Stimulated activated CD4-positive, alpha-beta T cell treated with anti-CD3 and anti-CD28 coated beads, Interleukin-1b, Interleukin-23, amount 100 ng/mL, for 24 hours (primary cell): Measurements from ENCODE around the gene PRKCG.
A peak's percentile ranks its signal among the peaks of the same experiment; 100 is the strongest.
"Not testable (repeated sequence)": the region's sequence is repeated elsewhere in the genome, so short reads cannot be mapped to it uniquely, and the experiment has no call there.

Experiments
- DNase-seq, 4 experiments: peaks; one replicate each; pipeline ENCODE4 v3.0.0-alpha.2; 2020; ENCODE audit warnings: low read depth in 4 of 4, low spot score in 1 of 4

The PRKCG gene

DNA sequence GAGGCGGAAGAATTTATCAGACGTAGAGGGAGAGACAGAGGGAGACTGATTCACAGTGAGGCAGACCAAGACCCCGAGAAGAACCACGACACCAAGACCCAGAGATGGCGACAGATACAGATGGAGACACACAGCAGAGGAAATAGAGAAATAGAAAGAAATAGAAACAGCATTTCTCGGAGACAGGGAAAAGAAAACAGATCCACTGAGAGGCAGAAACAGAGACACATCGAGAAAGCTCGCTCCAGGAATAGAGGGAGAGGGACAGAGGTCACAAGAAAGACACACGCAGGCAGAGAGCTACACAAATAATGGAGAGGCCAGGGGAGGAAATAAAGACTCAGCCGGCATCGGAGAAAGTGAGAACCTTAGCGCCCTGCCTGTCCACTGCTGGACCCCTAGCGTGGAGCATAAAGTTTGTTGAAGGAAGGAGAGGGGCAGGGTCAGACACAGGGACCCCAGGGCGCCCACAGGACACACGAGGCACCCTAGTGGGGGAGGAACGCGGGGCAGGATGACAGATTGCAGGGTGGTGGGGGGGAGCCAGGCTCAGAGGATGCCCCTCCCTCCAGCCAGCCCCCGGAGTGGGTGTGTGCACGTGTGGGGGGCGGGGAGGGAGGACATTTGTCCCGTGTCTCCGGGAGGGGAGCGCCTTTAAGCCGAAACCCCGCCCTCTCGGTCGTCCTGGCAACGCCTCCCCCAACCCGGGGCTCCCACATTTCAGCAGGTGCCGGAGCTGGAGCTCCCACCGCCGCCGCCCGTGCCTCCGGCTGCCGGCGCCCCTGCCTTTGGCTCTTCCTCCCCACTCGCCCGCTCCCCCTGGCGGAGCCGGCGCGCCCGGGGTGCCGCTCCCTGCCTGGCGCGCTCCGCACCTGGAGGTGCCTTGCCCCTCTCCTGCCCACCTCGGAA is at the start of gene PRKCG:
Gene PRKCG (plus strand): TSS at position 716 of the 909 bp plus-strand sequence. CDS start 298 bp downstream, outside the sequence.
- no peak for DNase-seq

DNA sequence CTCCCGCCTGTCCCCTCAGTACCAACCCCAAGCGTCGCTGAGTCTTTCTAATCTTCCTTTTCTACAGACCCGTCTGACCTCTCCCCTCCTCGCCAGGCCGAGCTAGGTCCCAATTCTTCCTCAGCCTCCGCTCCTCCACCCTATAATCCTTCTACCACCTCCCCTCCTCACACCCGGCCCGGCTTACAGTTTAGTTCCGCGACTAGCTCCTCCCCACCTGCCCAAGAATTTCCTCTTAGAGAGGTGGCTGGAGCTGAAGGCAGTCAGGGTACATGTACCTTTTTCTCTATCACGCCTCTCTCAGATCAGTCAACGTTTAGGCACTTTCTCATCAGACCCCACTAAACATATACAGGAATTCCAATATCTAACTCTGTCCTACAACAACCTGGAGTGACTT is 49.1 kb upstream of the PRKCG start:
- not testable (repeated sequence) for DNase-seq

DNA sequence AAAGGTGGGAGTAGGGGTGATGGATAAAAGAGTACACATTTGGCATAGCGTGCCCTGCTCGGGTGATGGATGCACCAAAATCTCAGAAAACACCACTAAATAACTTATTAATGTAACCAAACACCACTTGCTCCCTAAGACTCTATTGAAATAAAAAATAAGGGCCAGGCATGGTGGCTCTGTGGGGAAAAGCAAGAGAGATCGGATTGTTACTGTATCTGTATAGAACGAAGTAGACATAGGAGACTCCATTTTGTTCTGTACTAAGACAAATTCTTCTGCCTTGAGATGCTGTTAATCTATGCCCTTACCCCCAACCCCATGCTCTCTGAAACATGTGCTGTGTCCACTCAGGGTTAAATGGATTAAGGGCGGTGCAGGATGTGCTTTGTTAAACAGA is 43.6 kb upstream of the PRKCG start:
- not testable (repeated sequence) for DNase-seq

DNA sequence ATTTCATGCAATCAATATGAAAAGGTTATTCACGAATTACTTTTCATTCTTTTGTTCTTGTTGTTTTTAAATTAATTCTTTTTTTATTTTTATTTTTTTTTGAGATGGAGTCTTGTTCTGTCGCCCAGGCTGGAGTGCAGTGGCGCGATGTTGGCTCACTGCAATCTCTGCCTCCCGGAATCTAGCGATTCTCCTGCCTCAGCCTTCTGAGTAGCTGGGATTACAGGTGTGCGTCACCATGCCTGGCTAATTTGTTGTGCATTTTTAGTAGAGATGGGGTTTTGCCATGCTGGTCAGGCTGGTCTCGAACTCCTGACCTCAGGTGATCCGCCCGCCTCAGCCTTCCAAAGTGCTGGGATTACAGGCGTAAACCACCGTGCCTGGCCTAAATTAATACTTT is 41.8 kb upstream of the PRKCG start:
- not testable (repeated sequence) for DNase-seq

DNA sequence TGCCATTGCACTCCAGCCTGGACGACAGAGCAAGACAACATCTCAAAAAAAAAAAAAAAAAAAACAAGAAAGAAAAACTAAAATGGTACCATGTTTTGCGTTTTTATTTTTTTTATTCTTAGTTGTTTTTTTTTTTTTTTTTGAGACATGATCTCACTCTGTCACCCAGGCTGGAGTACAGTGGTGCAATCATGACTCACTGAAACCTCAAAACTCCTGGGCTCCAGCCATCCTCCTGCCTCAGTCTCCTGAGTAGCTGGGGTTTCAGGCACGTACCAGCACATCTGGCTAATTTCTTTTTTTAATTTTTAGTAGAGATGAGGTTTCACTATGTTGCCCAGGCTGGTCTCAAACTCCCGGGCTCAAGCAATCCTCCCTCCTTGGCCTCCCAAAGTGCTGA is 41.1 kb upstream of the PRKCG start:
- DNase-seq, result not testable (repeated sequence)

DNA sequence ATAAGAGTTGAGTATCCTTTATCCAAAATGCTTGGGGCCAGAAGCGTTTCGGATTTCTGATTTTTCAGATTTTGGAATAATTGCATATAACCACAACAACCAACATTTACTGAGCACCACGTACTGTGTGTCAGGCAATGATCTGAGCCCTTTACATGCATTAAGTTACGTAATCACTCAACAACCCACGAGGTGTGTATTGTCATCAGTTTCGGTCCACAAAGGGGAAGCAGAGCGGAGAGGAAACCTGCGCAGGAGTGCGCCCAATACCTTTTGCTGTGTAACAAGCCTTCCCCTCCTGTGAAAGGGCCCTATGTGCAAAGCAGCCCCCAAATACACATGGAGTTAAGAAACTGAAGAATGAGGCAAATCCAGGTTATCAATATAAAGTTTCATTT is 37.1 kb upstream of the PRKCG start:
- DNase-seq, result no peak

DNA sequence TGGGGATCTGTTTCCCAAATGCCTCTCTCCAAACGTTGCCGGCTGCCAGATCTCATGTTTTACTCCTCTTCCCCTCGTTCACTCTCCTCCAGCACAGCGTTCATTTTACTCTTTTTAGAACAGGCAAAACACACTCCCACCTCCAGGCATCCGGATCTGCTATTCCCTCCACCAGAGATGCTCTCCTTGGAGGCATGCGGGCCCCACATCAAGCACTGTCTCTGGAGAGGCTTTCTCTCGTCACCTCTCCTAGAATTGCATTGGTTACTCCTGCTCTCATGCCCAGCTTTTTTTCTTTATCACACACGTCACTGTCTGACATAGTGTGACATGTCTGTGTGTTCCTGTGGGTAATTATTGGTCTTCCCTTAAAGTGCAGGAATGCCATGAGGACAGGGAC is 34.4 kb upstream of the PRKCG start:
- no peak for DNase-seq

DNA sequence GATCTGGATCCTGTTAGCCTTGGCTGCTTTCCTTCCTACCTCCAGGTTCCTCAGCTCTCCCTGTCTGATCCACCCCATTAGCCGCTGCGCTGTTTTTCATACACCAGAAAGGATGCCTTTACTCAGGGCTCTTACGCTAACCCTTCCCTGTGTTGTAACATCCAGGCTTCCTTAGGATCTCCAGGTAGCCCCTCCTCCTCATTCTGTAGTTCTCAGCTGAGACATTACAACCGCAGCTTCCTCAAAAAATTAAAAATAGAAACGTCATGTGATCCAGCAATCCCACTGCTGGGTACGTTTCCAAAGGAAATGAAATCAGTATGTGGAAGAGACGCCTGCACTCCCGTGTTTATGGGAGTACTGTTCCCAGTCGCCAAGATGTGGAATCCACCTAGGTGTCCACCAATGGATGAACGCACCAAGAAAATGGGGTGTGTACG is 32.7 kb upstream of the PRKCG start:
- no peak for DNase-seq

DNA sequence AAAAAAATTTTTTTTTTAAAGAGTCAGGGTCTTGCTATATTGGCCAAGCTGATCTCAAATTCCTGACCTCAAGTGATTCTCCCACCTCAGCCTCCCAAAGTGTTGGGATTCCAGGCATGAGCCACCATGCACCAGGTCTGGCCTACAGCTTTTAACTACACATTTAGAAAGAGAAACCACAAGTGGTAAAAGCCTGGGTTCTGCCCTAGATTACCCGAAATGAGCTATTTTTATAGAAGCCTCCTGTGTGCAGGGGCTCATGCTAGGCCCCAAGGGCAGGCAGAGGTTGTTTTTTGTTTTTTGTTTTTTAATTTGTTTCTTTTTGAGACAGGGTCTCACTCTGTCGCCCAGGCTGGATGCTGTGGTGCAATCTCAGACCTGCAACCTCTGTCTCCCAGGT is 28.3 kb upstream of the PRKCG start:
- no peak for DNase-seq

DNA sequence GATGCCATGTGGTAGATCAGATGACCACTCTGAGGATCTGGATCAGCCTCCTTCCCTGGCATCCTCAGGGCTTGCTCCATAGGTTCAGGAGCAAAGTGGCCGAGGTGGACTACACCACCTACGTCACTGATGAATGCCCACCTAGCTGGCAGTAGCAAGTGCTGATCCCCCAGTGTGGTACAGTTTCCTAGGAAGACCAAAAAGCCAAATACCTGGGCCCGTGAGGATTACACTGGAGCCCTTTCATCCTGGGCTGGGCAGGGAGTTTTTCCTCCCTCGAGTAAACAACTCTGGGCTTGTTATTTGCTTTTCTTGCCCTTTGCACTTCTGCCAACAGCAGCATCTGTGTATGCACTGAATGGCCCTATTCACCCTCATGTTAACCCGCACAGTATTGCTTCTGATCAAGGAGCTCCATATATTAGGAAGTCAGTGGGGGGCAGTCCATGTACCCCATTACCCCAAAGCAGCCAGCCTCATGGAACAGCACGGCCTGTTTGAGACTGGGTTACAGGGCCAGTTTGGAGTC is 17.6 kb upstream of the PRKCG start:
- no peak for DNase-seq

DNA sequence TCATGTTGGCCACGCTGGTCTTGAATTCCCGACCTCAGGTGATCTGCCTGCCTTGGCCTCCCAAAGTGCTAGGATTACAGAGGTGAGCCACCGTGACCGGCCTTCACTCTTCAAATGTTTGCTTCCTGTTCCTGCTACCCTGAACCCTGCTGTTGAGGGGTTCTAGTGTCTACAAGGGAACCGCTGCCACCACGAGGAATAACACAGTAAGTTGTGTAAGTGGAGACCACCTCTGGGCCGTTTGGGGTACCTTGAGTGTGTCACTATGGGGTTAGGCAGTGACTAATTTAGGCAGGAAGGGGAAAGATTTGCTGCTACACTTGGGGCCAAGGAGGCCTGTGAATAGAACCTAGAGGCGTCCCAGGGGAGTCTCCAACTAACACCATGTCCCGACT is 16.5 kb upstream of the PRKCG start:
- no peak for DNase-seq

DNA sequence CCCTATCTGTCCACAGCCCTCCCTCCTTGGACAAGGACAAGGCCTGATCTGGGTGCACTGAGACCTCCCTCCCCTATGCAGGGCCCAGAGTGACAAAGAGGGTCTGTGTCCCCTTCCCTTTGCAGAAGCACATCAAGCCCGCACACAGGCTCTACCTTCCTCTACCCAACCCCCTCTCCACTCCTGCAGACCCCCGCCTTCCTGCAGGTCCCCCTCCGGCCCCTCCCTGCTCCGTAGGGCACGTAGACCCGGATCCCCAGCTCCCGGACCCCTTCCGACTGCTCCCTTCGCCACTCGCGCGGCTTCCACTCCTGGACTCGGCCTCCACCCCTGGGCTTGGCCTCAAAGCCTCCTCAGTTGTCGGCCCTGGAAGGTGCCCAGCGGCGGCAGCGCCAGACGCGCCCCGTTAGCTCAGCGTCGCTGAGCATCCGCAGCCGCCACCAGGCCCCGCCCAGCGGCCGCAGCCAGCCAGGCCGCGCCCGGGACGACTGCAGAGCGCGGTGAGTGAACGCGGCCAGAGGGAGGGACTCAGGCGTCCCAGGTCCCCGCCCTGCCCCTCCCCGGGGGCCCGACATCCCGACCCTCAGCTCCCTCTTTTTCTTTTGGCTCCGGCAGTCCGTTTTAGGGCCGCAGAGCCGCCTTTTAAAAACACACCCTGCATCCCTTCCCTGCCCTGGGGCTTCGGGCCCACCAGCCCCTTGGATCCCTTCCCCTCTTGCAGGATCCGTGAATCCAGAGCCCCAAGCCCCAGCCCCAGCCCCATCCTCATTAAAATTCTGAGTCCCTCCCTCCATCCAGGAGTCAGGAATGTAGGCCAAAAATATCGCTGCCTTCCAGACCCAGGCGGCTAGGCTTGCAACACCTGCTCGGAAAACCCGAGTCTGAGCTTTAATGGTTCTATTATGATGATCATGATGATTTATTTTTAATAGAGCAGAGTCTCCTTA is 15.8 kb upstream of the PRKCG start:
- no peak for DNase-seq

DNA sequence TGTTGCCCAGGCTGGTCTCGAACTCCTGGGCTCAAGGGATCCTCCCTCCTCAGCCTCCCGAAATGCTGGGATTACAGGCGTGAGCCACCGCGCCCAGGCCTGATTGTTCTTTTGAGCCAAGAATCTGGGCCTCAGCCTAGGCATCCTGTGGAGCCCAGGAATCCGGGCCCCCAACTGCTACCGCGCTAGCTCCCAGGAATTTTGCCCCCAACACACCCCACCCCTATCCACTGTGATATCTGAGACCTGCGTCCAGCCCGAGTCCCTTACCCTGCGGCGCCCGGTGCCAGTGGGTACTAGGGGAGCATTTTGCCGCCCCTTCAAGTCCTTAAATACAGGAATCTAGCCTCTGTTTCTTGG is 15.2 kb upstream of the PRKCG start:
- DNase-seq, result no peak

DNA sequence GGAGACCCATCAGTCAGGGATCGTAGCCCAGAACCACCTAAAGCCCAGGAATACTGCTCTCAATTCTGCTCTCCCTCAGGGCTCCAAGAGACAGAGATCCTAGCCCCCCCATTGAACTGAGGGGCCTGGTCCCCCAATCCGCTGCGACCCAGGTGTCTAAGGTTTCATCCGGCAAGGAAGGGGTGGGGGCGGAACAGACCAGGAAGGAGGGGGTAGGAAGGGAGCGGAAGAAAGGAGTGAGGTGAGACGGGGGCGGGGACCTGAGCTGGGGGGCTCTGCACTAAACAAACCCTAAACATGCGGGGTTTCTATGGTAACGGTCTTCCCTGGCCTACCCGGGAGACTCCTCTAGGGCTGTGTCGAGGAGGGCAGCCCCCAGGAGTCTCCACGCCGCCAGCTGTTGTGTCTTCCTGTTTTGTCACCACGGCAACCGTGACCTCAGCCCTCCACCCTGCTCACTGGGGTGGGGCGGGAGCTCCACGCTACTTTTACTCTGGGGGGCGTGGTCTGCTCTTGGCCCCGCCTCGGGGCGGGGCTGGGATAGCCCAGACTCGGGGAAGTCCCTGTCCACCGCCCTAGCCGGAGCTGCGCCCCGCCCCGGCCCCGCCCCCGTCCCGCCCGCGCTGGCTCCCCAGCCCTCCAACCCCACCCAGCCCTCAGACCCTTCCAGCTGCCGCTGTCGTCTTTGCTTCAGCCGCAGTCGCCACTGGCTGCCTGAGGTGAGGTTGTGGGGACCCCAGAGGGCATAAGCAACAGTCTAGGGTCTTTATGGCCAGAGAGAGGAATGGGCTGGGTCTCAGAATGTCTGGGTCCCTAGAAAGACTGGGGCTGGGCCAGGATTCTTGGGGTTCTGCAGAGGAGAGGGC is 14.5 kb upstream of the PRKCG start, which contains the start of gene MYADM:
Gene MYADM (plus strand): TSS at position 659 of the 866 bp plus-strand sequence. CDS start 5,647 bp downstream, outside the sequence.
- peak; percentile 95 to 98 (median 96) for DNase-seq

DNA sequence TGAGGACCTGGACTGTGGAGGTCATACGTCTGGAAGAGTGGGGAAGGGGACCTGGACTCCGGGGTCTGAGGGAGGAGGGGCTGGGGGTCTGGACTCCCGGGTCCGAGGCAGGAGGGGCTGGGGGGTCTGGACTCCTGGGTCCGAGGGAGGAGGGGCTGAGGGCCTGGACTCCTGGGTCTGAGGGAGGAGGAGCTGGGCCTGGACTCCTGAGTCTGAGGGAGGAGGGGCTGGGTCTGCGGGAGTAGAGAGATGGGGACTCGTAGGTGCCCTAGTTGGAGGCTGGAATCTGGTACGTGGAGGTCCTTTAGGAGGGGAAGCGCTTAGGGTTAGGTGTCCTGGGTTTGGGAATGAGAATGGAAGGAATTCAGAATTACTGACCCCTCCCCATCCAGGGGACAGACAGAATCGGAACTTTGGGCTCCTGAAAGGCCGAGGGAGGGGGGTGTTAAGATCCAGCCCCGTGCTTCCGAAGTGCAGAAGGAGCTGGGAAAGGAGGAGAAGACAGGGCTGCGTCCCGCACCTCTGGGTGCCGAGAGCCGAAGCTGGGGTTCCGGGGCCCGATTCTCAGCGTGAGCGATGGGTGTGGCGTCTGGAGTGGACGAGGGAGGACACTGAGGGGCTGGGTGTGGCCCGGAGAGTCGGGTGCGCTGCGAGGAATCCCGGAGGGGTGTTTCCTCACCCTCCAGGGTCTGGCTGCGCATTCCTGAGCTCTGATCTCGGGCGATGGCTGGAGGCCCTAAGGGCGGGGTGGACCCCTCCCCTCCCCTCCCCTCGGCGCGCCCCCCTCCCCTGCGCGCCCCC is 13.7 kb upstream of the PRKCG start:
- DNase-seq, result no peak

DNA sequence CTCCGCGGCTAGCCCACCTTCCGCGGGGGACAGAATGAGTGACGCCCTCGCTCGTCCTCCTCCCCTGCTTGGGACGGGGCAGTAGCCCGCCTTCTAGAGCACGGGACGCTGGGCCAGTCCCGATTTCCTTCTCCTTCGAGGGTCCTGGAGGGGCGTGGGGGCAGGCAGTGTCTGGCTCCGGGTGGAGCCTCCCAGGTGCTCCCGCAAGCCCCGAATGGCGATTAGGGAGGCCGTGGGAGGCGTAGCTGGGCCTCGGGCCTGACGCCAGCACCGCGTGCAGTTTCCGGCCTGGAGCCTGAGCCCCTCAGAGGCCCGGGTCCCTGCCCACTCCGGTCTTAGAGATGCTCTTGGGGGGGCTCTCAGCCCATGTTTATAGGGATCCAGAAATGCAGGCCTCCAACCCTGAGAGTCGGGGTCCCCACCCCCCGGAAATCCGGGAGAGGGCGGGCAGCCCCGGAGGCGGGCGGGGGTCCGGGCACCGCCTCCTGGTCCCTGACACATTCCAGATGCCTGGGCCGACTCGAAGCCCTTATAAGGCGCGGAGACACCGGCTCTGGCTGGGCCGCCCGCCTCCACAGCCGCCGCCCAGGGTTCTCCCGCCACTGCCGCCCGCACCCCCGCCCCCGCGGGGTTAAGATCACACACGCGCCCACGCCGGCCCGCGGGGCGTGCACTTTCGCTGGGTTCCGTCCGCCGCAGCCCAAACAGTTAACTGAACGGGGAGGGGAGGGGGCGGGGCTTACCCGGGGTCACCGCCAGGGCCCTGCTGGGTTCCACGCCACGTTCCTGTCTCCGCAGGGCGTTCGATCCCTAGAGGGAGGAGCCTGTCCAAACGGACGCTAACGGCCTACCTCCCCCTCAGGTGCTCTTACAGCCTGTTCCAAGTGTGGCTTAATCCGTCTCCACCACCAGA is 12.8 kb upstream of the PRKCG start:
- DNase-seq, result peak; percentile 39 to 84 (median 51)

DNA sequence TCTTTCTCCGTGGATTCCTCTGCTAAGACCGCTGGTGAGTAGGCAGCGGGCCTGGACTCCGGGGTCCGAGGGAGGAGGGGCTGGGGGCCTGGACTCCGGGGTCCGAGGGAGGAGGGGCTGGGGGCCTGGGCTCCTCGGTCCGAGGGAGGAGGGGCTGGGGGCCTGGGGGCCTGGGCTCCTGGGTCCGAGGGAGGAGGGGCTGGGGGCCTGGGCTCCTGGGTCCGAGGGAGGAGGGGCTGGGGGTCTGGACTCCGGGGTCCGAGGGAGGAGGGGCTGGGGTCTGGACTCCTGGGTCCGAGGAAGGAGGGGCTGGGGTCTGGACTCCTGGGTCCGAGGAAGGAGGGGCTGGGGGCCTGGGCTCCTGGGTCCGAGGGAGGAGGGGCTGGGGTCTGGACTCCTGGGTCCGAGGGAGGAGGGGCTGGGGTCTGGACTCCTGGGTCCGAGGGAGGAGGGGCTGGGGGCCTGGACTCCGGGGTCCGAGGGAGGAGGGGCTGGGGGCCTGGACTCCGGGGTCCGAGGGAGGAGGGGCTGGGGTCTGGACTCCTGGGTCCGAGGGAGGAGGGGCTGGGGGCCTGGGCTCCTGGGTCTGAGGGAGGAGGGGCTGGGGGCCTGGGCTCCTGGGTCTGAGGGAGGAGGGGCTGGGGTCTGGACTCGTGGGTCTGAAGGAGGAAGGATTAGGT is 12.1 kb upstream of the PRKCG start:
- not testable (repeated sequence) for DNase-seq

DNA sequence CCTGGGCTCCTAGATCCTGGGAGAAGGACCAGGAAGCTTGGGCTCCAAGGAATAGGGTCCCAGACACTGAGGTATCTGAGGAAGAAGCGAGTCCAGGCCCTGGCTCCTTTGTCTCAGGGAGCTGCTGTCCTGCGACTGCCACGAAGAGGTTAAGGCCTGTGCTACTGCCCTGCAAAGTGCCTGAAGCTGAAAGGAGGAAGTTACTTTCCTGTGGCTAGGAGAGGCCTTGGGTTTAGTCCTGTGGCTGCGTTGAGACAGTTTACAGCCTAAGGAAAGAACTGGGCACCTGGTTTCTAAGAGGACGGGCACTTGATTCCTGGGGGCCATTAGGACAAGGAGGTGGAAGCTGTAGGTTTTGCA is 11.5 kb upstream of the PRKCG start:
- DNase-seq, result no peak
